GM18909 (cell line): Measurements from ENCODE around the gene HES3.
A peak's percentile ranks its signal among the peaks of the same experiment; 100 is the strongest.

Experiments used
- ATAC-seq: cut with Tn5 transposase; IDR thresholded peaks from one replicate; pipeline ENCODE4 v1.9.1; 2021; ENCODE audit warnings: mild to moderate bottlenecking; ENCODE audit not compliant: unreplicated experiment, poor library complexity

The HES3 gene

DNA sequence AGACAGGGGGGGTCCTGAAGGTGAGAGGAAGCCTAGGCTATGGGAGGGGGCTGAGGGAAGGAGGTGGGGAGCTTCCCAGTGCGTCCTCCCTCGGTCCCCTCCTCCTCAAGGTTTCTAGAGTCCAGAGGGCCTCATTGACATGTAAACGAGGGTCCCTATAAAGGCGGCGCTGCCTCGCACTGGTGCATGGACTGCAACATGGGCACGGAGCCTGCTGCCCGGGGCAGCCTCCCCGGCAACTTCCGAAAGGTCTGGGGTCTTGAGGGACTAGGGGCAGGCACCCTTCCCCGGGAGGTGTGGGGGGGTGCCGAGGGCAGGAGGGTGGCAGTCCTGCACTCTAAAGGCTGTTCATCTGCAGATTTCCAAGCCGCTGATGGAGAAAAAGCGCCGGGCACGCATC is at the start of gene HES3:
HES3 (plus strand) TSS at position 187 of the 400 bp plus-strand sequence; CDS start at position 374, 187 bp downstream.
- ATAC-seq: no peak

GRCh38 chr1:6197746-6198427 is 46.1 kb upstream of the HES3 start:
- ATAC-seq: no peak

DNA sequence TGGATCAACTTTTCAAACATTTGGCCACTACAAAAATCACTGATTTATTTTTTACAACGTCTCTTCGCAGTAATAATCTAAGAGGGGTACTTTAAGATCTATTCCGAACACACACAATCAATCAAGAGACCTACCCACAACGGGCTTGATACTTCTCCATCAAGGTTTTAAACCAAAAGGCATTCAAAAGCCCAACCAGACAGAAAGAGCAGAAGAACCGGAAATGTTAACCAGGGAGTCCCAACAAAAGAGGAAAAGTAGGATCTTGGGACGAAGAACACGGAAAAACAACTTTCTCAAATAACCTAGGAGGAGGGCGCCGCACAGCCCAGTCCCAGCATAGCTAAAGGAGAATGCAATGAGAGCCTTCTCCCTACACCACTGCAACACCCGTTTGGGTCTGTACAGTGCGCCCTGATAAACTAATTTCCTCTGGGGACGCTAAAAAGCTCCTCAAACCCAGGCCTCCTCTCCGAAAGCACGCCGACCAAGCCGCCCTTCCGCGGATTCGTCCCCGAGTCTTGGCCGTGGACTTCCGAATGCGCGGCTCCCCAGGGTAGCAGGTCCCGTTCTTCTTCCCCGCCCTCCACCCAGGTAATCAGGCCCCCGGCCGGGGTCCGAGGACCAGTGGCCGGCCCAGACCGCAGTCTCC is 45.2 kb upstream of the HES3 start:
- peak; percentile 36 for ATAC-seq

- ATAC-seq: peak; percentile 95
Measured at GRCh38 chr1:6199298-6200187, 44.4 kb upstream of the HES3 start, which contains the start of gene RPL22. RPL22 (minus strand) TSS chr1:6199595; CDS start chr1:6199573, 22 bp downstream.

DNA sequence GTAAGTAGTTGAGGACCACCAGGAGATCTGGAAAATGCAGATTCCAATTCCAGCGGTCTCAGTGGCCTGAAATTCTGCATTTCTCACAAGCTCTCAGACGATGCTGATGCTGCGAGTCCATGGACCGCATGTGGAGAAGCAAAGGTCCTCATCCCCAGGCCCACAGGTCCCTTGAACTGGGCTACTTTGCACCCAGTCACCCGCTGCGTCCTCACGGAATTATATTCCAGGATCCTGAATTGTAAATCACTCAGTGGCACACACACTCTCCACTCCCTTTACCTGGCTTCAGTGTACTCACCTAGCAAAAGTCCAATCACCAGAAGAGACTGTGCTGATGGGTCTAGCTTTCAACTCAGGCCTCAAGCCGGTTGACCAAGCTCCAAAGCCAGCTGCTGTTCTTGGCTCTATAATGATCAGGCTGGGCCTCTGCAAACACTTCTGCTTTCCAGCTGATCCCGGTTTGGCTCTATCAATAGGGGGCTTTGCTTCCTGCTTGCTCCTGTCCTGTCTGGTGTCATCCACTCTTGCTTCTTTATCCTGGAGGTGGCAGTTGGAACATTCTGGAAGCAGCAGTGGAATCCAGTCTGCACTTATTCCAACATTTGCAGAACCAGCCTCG is 43.7 kb upstream of the HES3 start:
- ATAC-seq: no peak

DNA sequence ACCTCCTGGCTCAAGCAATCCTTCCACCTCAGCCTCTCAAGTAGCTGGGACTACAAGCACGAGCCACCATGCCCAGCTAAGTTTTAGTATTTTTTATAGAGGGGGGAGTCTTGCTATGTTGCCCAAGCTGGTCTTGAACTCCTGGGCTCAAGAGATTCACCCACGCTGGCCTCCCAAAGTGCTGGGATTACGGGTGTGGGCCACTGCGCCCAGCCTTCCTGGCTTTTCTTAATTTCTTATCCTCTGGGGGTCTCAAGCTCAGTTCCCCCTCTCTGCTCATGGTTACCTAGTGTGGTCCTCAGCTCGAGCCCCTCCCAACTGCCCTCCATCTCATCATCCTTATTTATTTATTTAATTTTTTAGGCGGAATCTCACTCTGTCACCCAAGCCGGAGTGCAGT is 41.7 kb upstream of the HES3 start:
- ATAC-seq: no peak

DNA sequence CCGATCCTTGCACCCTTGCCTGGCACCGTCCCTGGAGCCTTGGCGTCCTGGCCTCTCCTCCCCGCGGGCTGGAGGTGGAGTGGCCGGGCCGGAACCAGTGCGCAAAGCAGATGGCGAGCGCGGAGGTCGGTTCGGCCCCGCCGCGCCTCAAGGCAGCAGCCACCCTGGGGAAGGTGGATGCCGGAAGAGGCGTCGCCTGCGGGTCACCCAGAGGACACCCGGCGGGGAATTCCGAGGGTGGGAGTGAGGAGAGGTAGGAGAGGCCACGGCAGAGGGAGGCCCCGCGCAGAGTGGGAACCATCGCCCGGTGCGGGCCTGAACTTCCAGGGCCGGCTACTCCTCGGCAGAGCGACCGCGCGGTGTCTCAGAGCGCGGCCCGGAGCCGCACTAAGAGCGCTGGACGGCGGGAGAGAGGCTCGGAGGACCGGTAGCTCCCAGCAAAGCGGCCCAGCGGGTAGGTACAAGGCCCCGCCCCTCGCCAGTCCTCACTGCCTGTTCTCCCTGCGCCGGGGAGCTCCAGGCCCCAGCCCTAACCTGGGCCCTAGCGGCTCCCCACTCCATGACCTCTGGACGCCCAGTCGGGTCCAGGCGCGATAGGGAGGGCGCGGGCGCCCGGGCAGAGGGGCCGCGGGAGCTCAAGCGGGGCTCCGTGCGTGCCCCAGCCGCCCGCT is 38.0 kb upstream of the HES3 start, which contains the start of gene RNF207:
RNF207 (plus strand) TSS at position 271 of the 671 bp plus-strand sequence. CDS start 417 bp downstream, outside the sequence.
- ATAC-seq: peak; percentile 66

DNA sequence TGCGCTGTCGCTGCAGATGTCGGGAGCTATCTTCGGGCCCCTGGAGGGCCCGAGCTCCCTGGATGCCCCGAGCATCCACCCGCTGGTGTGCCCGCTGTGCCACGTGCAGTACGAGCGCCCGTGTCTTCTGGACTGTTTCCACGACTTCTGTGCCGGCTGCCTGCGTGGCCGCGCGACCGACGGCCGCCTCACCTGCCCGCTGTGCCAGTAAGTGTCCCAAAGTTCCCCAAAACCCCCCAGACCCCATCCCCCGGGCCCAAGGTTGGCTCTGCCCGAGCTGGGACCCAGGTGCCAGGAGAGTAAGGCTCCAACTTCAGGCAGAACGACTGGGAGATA is 37.5 kb upstream of the HES3 start:
- no peak for ATAC-seq

GRCh38 chr1:6207075-6207885 is 36.7 kb upstream of the HES3 start:
- ATAC-seq: no peak

- no peak for ATAC-seq
Measured at GRCh38 chr1:6207921-6208320, 36.1 kb upstream of the HES3 start.

DNA sequence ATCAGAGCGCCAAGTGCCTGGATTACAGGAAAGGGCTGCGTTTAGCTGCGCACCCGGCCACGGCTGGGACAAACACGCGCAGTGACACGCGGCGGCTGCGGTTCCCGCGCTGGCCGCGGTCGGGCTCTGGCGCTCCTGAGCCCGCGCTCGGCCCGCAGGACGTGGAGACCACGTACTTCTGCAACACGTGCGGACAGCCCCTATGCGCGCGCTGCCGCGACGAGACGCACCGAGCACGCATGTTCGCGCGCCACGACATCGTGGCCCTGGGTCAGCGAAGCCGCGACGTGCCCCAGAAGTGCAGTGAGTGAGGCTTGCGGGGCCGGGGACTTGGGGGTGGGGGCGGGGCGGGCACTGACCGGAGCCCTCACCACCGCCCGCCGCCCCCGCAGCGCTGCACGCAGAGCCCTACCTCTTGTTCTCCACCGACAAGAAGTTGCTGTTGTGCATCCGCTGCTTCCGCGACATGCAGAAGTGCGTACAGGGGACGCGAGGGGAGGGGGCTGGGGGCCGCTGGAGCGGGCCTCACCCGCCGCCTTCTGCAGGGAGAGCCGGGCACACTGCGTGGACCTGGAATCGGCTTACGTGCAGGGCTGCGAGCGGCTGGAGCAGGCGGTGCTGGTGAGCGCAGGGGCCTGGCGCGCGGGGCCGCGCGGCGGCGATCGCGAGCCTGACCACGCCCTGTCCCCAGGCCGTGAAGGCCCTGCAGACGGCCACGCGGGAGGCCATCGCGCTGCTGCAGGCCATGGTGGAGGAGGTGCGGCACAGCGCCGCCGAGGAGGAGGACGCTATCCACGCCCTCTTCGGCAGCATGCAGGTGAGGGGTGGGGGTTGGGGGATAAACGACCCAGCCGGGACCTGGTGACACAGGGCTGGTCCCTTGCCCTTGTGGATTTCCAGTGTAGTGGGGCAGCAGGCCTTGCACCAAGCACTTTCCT is 35.0 kb upstream of the HES3 start:
- no peak for ATAC-seq

GRCh38 chr1:6209661-6210580 is 34.1 kb upstream of the HES3 start:
- ATAC-seq: no peak

- ATAC-seq: no peak
Measured at GRCh38 chr1:6210591-6211355, 33.2 kb upstream of the HES3 start.

DNA sequence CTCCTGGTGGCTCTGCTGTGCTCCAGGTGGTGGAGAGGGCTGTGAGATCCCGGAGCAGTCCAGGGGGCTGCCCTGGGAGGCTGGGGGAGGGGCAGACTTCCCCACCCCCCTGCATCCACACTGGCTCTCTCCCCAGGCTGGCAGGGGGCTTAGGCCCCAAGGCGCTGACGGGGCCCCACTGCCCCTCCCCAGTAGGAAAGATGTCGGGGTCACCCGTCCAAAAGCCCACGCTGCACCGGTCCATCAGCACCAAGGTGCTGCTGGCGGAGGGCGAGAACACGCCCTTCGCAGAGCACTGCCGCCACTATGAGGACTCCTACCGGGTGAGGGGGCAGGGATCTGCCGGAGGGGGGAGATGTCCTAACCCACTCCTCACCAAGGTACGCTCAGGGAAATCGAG is 32.2 kb upstream of the HES3 start:
- no peak for ATAC-seq

DNA sequence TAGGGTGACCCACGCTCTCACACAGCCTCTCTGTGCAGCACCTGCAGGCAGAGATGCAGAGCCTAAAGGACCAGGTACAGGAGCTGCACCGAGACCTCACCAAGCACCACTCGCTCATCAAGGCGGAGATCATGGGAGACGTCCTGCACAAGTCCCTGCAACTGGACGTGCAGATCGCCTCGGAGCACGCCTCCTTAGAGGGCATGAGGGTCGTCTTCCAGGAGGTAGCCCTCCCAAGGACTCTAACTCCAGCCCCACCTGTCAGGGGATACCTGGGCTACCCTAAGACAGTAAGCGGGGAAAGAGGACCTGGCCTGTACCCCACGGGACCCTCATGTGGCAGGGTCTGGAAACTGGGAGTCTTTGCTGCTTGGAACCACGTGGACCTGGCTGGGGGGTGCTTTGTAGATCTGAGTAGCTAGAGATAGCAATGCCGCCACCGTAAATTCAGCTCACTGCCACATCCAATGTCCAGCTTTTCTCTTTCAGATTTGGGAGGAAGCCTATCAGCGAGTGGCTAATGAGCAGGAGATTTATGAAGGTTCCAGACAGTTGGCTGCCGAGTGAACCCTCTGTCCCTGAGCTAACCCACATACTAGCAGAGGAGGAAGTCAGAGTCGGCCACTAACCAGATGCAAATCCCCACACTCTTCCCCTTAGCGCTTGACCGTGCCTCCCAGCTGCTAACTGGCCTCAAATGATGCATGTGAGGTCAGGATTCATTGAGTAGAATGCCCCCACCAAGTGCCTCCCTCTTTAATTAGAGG is 31.6 kb upstream of the HES3 start:
- no peak for ATAC-seq
